Measurements from ENCODE around the gene CBLC. TPM values are rescaled to one million over a fixed set of nuclear protein-coding genes. Genes with fewer than 3 reads are reported as not detected.

The CBLC gene
- polyA plus RNA-seq, 1 of the 3 experiments (the other 2 are of a cell fraction), result not detected

DNA sequence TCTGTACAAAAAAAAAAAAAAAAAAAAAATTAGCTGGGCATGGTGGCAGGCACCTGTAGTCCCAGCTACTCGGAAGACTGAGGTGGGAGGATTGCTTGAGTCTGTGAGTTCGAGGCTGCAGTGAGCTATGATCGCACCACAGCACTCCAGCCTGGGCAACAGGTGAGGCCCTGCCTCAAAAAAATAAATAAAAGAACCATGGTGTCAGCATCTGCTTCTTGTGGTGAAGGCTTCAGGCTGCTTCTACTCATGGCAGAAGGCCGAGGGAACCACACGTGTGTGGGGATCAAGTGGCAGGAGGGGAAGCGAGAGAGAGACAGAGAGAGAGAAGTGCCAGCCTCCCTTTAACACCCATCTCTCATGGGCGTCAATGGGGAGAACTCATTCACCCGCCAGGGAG lies 15.7 kb upstream of the CBLC start:
- peaks cover 4% of the 10 kb centered on the region for H3F3A ChIP-seq (replicated peaks; ENCODE audit: insufficient read depth)
- no peak overlapping the region for H3K4me3 ChIP-seq (ENCODE audit: low read depth in 2 of 2, low read length in 1 of 2)
- 94% methylated on average over 8 of the region's 8 CpGs for WGBS (ENCODE audit: low lambda C conversion rate)
- no peaks in the 10 kb centered on the region for H3K9me2 ChIP-seq
- peaks cover 0 to 9% of the 10 kb centered on the region in 2 experiments; a peak in 1 of 4 replicates for H3K4me1 ChIP-seq (ENCODE audit: control insufficient read depth in 1 of 2, insufficient read depth in 2 of 2, low read depth in 1 of 2, low read length in 1 of 2)
- ChIA-PET POLR2A (no interaction called here), CTCF (interaction anchor here (17.6 kb wide), 1 partner anchor 38 kb away, joined by 598 read pairs; no protein-coding TSS in a partner anchor)
- no peaks in the 10 kb centered on the region for H3K79me2 ChIP-seq (ENCODE audit: insufficient read depth)
- no peaks in the 10 kb centered on the region for H3K27me3 ChIP-seq (ENCODE audit: insufficient read depth)
- peaks cover 10 to 18% of the 10 kb centered on the region in 2 experiments for H3K36me3 ChIP-seq (replicated peaks in 1 of 2; ENCODE audit: control insufficient read depth in 1 of 2, insufficient read depth in 2 of 2, low read length in 1 of 2)
- DNase-seq, result no peak
- no peaks in the 10 kb centered on the region for H3K9me3 ChIP-seq
- no peak overlapping the region for H2AFZ ChIP-seq (ENCODE audit: low read depth)
- H3K9ac ChIP-seq, result no peak overlapping the region
- no peak overlapping the region for H3K4me2 ChIP-seq
- H3K27ac ChIP-seq (ENCODE audit: low read depth in 2 of 2, low read length in 1 of 2), result no peak overlapping the region
- H4K20me1 ChIP-seq (ENCODE audit: insufficient read depth), result no peaks in the 10 kb centered on the region
- TF ChIP-seq, protein P1, sequence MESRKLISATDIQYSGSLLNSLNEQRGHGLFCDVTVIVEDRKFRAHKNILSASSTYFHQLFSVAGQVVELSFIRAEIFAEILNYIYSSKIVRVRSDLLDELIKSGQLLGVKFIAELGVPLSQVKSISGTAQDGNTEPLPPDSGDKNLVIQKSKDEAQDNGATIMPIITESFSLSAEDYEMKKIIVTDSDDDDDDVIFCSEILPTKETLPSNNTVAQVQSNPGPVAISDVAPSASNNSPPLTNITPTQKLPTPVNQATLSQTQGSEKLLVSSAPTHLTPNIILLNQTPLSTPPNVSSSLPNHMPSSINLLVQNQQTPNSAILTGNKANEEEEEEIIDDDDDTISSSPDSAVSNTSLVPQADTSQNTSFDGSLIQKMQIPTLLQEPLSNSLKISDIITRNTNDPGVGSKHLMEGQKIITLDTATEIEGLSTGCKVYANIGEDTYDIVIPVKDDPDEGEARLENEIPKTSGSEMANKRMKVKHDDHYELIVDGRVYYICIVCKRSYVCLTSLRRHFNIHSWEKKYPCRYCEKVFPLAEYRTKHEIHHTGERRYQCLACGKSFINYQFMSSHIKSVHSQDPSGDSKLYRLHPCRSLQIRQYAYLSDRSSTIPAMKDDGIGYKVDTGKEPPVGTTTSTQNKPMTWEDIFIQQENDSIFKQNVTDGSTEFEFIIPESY (IDR thresholded peaks at IDR 0.05; ENCODE audit: borderline replicate concordance, low read depth), result no peak
- TF ChIP-seq FOXM1 (IDR thresholded peaks at IDR 0.05; ENCODE audit: low read depth) (no peak), CHD2 (IDR thresholded peaks at IDR 0.05; ENCODE audit: low read length, partially characterized antibody) (no peak), RCOR1 (IDR thresholded peaks at IDR 0.05; ENCODE audit: low read length) (no peak), GABPA (IDR thresholded peaks at IDR 0.05; ENCODE audit: low read depth) (no peak), MEF2A (IDR thresholded peaks at IDR 0.05; ENCODE audit: borderline replicate concordance, low read depth) (no peak), JUND (IDR thresholded peaks at IDR 0.05) (no peak), EZH2phosphoT487 (IDR thresholded peaks at IDR 0.05; ENCODE audit: borderline replicate concordance, low read depth) (no peak), ELF1 (IDR thresholded peaks at IDR 0.05) (no peak), NFIC (IDR thresholded peaks at IDR 0.05; ENCODE audit: borderline replicate concordance) (no peak), FOSL2 (IDR thresholded peaks at IDR 0.05; ENCODE audit: borderline replicate concordance, low read depth) (no peak), NRF1 (IDR thresholded peaks at IDR 0.05; ENCODE audit: low read depth, low read length) (no peak), GATA2 (CRISPR knock-in tag; IDR thresholded peaks at IDR 0.05) (no peak), TEAD4 (IDR thresholded peaks at IDR 0.05; ENCODE audit: borderline replicate concordance, insufficient read depth) (no peak), RXRA (IDR thresholded peaks at IDR 0.05; ENCODE audit: borderline replicate concordance, low read depth) (no peak), TCF12 (IDR thresholded peaks at IDR 0.05) (no peak), EP300 (IDR thresholded peaks at IDR 0.05; ENCODE audit: borderline replicate concordance in 1 of 2, low read depth in 1 of 2, low read length in 1 of 2) (no peak)
- TF ChIP-seq, protein P2, sequence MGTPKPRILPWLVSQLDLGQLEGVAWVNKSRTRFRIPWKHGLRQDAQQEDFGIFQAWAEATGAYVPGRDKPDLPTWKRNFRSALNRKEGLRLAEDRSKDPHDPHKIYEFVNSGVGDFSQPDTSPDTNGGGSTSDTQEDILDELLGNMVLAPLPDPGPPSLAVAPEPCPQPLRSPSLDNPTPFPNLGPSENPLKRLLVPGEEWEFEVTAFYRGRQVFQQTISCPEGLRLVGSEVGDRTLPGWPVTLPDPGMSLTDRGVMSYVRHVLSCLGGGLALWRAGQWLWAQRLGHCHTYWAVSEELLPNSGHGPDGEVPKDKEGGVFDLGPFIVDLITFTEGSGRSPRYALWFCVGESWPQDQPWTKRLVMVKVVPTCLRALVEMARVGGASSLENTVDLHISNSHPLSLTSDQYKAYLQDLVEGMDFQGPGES (IDR thresholded peaks at IDR 0.05; ENCODE audit: low read depth, low read length), result no peak
- TF ChIP-seq, protein P3, sequence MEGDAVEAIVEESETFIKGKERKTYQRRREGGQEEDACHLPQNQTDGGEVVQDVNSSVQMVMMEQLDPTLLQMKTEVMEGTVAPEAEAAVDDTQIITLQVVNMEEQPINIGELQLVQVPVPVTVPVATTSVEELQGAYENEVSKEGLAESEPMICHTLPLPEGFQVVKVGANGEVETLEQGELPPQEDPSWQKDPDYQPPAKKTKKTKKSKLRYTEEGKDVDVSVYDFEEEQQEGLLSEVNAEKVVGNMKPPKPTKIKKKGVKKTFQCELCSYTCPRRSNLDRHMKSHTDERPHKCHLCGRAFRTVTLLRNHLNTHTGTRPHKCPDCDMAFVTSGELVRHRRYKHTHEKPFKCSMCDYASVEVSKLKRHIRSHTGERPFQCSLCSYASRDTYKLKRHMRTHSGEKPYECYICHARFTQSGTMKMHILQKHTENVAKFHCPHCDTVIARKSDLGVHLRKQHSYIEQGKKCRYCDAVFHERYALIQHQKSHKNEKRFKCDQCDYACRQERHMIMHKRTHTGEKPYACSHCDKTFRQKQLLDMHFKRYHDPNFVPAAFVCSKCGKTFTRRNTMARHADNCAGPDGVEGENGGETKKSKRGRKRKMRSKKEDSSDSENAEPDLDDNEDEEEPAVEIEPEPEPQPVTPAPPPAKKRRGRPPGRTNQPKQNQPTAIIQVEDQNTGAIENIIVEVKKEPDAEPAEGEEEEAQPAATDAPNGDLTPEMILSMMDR (IDR thresholded peaks at IDR 0.05), result no peak
- TF ChIP-seq, protein P4, sequence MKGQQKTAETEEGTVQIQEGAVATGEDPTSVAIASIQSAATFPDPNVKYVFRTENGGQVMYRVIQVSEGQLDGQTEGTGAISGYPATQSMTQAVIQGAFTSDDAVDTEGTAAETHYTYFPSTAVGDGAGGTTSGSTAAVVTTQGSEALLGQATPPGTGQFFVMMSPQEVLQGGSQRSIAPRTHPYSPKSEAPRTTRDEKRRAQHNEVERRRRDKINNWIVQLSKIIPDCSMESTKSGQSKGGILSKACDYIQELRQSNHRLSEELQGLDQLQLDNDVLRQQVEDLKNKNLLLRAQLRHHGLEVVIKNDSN (IDR thresholded peaks at IDR 0.05; ENCODE audit: borderline replicate concordance, low read depth), result no peak

Measured in SK-N-SH (cell line).